Panc1 (cell line): Measurements from ENCODE around the gene GEN1. TPM values are rescaled to one million over a fixed set of nuclear protein-coding genes. Genes with fewer than 3 reads are reported as not detected.

Source experiments
- ATAC-seq: fragments of 200-7000 bp; cut with Tn5 transposase; 2 replicates; pipeline ENCODE4 v1.9.1; 2020; ENCODE audit warnings: mild to moderate bottlenecking, moderate library complexity
- BruUV-seq: library from RNA; stranded (reverse); fragments of 400-500 nt; replicated peaks from 2 replicates; lab custom pipeline; 2021; lab: Mats Ljungman, UMichigan
- CTCF ChIA-PET: fragments of 300-600 bp; sonication (Branson Sonifier 250); formaldehyde crosslinking; loops from one replicate; lab custom pipeline; 2022; ENCODE audit warnings: antibody characterized with exemption; lab: Charles Lee
- POLR2A ChIA-PET: fragments of 300-600 bp; sonication (Branson Sonifier 250); formaldehyde crosslinking; loops from one replicate; lab custom pipeline; 2022; ENCODE audit warnings: antibody characterized with exemption; lab: Charles Lee
- DNase-seq: peaks from one replicate; pipeline ENCODE4 v3.0.0-alpha.2; 2010; ENCODE audit warnings: low read depth, low spot score
- H3K27ac ChIP-seq: 2 replicates; pipeline ENCODE4 v1.5.1; 2011; ENCODE audit warnings: mild to moderate bottlenecking, low read length, inconsistent platforms
- H3K27me3 ChIP-seq: fragments of 200-500 bp; sonication (Bioruptor generic); 2 replicates; pipeline ENCODE4 v1.6.0; 2014; ENCODE audit warnings: low read length, inconsistent platforms; ENCODE audit not compliant: control insufficient read depth, insufficient read depth
- H3K36me3 ChIP-seq: fragments of 200-500 bp; sonication (Bioruptor generic); 2 replicates; pipeline ENCODE4 v1.5.1; 2014; ENCODE audit warnings: inconsistent platforms, mild to moderate bottlenecking, low read length, moderate library complexity; ENCODE audit not compliant: control insufficient read depth, insufficient read depth
- H3K4me1 ChIP-seq: 2 replicates; pipeline ENCODE4 v1.5.1; 2011; ENCODE audit warnings: inconsistent platforms, mild to moderate bottlenecking, low read length, moderate library complexity; ENCODE audit not compliant: control insufficient read depth, insufficient read depth
- H3K4me3 ChIP-seq, 2 experiments: 2 replicates each; pipeline ENCODE4 v1.5.1; 2011 to 2012; ENCODE audit warnings: low read depth in 2 of 2, low read length in 2 of 2, mild to moderate bottlenecking in 2 of 2, inconsistent platforms in 1 of 2, moderate library complexity in 1 of 2
- H3K9me3 ChIP-seq: fragments of 200-500 bp; sonication (Bioruptor generic); 2 replicates; pipeline ENCODE4 v1.5.1; 2014; ENCODE audit warnings: low read depth, mild to moderate bottlenecking, inconsistent platforms, low read length, moderate library complexity; ENCODE audit not compliant: control insufficient read depth, insufficient read depth
- CTCF ChIP-seq: fragments of 450-650 bp; IDR thresholded peaks from 2 replicates; pipeline ENCODE4 v1.5.1; 2017; ENCODE audit warnings: mild to moderate bottlenecking
- POLR2AphosphoS5 ChIP-seq: IDR thresholded peaks from 2 replicates; pipeline ENCODE4 v1.6.1; 2012; ENCODE audit warnings: mild to moderate bottlenecking, low read depth, low read length, moderate library complexity
- REST ChIP-seq, 2 experiments: IDR thresholded peaks; 2 replicates each; pipeline ENCODE4 v1.6.1; 2011 to 2012; ENCODE audit warnings: low read depth in 2 of 2, control low read depth in 1 of 2, low read length in 1 of 2, mild to moderate bottlenecking in 1 of 2, moderate library complexity in 1 of 2; ENCODE audit not compliant: insufficient read depth in 1 of 2
- SIN3A ChIP-seq: IDR thresholded peaks from 2 replicates; pipeline ENCODE4 v1.6.1; 2012; ENCODE audit warnings: low read depth, mild to moderate bottlenecking, low read length, moderate library complexity, borderline replicate concordance; ENCODE audit not compliant: insufficient read depth
- TCF7L2 ChIP-seq: IDR thresholded peaks from 2 replicates; pipeline ENCODE4 v1.6.1; 2011; ENCODE audit warnings: mild to moderate bottlenecking, low read depth, low read length, inconsistent platforms
- in situ Hi-C: cut with HindIII; loops from 2 replicates; pipeline ENCODE4 v1.10.0; 2016; ENCODE audit warnings: low sequenced_read_pairs, low pct_unique_long_range_greater_than_20kb
- intact Hi-C: fragments of 100-400 bp; cut with micrococcal nuclease; formaldehyde crosslinking; loops from one replicate; pipeline ENCODE4 v1.10.0; 2022; ENCODE audit not compliant: unreplicated experiment
- total RNA-seq: library from RNA; stranded (reverse); gene quantifications from one replicate; pipeline ENCODE4 v1.2.1, GENCODE V29; 2021; ENCODE audit not compliant: unreplicated experiment

Gene GEN1
- total RNA-seq, 1 experiment from 2014 or later, result 24.0 TPM

- Histone ChIP-seq H3K36me3 (peaks cover 48% of the 10 kb centered on the region), H3K4me1 (no peaks in the 10 kb centered on the region), H3K4me3 (no peak overlapping the region), H3K27me3 (no peaks in the 10 kb centered on the region), H3K9me3 (no peaks in the 10 kb centered on the region), H3K27ac (no peak overlapping the region)
- intact Hi-C loops, result no loop called here
- ChIA-PET CTCF (no interaction called here), POLR2A (no interaction called here)
- DNase-seq, result no peak
- TF ChIP-seq SIN3A, result no peak
- TF ChIP-seq CTCF, result no peak
- no peak for TF ChIP-seq REST (IDR thresholded peaks at IDR 0.05; ENCODE audit: insufficient read depth in 1 of 2, low read depth in 2 of 2, low read length in 1 of 2)
- no peak for TF ChIP-seq POLR2AphosphoS5
- TF ChIP-seq TCF7L2, result no peak
- BruUV-seq, result no TSS peak
- no peak for ATAC-seq
- in situ Hi-C loops, result no loop called here
These were observed 36.3 kb upstream of the GEN1 start for GRCh38 chr2:17717666-17718065.

- CTCF ChIA-PET, result no interaction called here
- Histone ChIP-seq H3K4me1 (no peaks in the 10 kb centered on the region), H3K36me3 (peaks cover 46% of the 10 kb centered on the region), H3K9me3 (no peaks in the 10 kb centered on the region), H3K4me3 (no peak overlapping the region), H3K27ac (no peak overlapping the region), H3K27me3 (no peaks in the 10 kb centered on the region)
- DNase-seq (no peak), ATAC-seq (no peak)
- TF ChIP-seq POLR2AphosphoS5 (no peak), TCF7L2 (no peak), REST (IDR thresholded peaks at IDR 0.05; ENCODE audit: insufficient read depth in 1 of 2, low read depth in 2 of 2, low read length in 1 of 2) (no peak), SIN3A (no peak)
- intact Hi-C loops (no loop called here), in situ Hi-C loops (no loop called here)
- BruUV-seq, result no TSS peak
- POLR2A ChIA-PET, result no interaction called here
These were observed 35.2 kb upstream of the GEN1 start for GRCh38 chr2:17718689-17719088.
